AG08396 (cell line): Measurements from ENCODE around the gene UQCRC1.

ENCODE experiments used
- DNase-seq: peaks from one replicate; pipeline ENCODE4 v3.0.0; 2012; ENCODE audit warnings: low spot score, mixed read lengths

The UQCRC1 gene

GRCh38 chr3:48571938-48572337 is 37.5 kb downstream of the UQCRC1 start:
- no peak for DNase-seq

GRCh38 chr3:48569808-48570450 is 39.5 kb downstream of the UQCRC1 start:
- DNase-seq: no peak

- DNase-seq: no peak
These were observed 40.0 kb downstream of the UQCRC1 start for GRCh38 chr3:48569400-48569799.

GRCh38 chr3:48568476-48568875 is 41.0 kb downstream of the UQCRC1 start:
- DNase-seq: no peak

GRCh38 chr3:48567500-48567899 is 41.9 kb downstream of the UQCRC1 start:
- DNase-seq: no peak

- DNase-seq: no peak
These were observed 42.4 kb downstream of the UQCRC1 start for GRCh38 chr3:48567090-48567489.

- no peak for DNase-seq
These were observed 43.1 kb downstream of the UQCRC1 start for GRCh38 chr3:48566401-48566760.

- DNase-seq: peak; percentile 81
These were observed 43.6 kb downstream of the UQCRC1 start for GRCh38 chr3:48565591-48566400.

GRCh38 chr3:48565186-48565585 is 44.3 kb downstream of the UQCRC1 start:
- DNase-seq: no peak

- no peak for DNase-seq
These were observed 44.8 kb downstream of the UQCRC1 start for GRCh38 chr3:48564667-48565066.

- peak; percentile 81 for DNase-seq
These were observed 45.4 kb downstream of the UQCRC1 start for GRCh38 chr3:48564022-48564421.

- DNase-seq: no peak
These were observed 46.0 kb downstream of the UQCRC1 start, which contains the start of gene UCN2 for GRCh38 chr3:48563382-48563918. TSS of gene UCN2 (minus strand) at chr3:48563781. CDS start at chr3:48563124, 657 bp downstream.

- no peak for DNase-seq
These were observed 46.9 kb downstream of the UQCRC1 start for GRCh38 chr3:48562367-48563095.

GRCh38 chr3:48561045-48561736 is 48.3 kb downstream of the UQCRC1 start:
- DNase-seq: peak; percentile 82

GRCh38 chr3:48560648-48561018 is 48.8 kb downstream of the UQCRC1 start:
- no peak for DNase-seq

- DNase-seq: no peak
These were observed 50.8 kb downstream of the UQCRC1 start for GRCh38 chr3:48558493-48559134.

- peak; percentile 99 for DNase-seq
These were observed 52.4 kb downstream of the UQCRC1 start, which contains the start of gene PFKFB4 for GRCh38 chr3:48556796-48557626. TSS of gene PFKFB4 (minus strand) at chr3:48556803. CDS start at chr3:48556777, 26 bp downstream.

- DNase-seq: no peak
These were observed 53.3 kb downstream of the UQCRC1 start for GRCh38 chr3:48555949-48556795.

- no peak for DNase-seq
These were observed 54.1 kb downstream of the UQCRC1 start for GRCh38 chr3:48555231-48555948.
